ENCODE data around the gene MACROH2A1.

GRCh38 chr5:135312255-135312935 lies 86.6 kb downstream of the MACROH2A1 start:
- no peak for TF ChIP-seq POLR2AphosphoS5 (IDR thresholded peaks at IDR 0.05; ENCODE audit: low read depth, low read length)
- TF ChIP-seq, protein P1, sequence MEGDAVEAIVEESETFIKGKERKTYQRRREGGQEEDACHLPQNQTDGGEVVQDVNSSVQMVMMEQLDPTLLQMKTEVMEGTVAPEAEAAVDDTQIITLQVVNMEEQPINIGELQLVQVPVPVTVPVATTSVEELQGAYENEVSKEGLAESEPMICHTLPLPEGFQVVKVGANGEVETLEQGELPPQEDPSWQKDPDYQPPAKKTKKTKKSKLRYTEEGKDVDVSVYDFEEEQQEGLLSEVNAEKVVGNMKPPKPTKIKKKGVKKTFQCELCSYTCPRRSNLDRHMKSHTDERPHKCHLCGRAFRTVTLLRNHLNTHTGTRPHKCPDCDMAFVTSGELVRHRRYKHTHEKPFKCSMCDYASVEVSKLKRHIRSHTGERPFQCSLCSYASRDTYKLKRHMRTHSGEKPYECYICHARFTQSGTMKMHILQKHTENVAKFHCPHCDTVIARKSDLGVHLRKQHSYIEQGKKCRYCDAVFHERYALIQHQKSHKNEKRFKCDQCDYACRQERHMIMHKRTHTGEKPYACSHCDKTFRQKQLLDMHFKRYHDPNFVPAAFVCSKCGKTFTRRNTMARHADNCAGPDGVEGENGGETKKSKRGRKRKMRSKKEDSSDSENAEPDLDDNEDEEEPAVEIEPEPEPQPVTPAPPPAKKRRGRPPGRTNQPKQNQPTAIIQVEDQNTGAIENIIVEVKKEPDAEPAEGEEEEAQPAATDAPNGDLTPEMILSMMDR (IDR thresholded peaks at IDR 0.05): no peak
- TF ChIP-seq RFX5 (IDR thresholded peaks at IDR 0.05; ENCODE audit: low read length): no peak
- TF ChIP-seq FOXM1 (IDR thresholded peaks at IDR 0.05; ENCODE audit: low read depth): no peak
- no peak for TF ChIP-seq MXI1 (IDR thresholded peaks at IDR 0.05; ENCODE audit: low read depth, low read length)
- TF ChIP-seq TAF1 (IDR thresholded peaks at IDR 0.05; ENCODE audit: borderline replicate concordance, low read depth, low read length): no peak
- TF ChIP-seq FOXJ3 (CRISPR knock-in tag; IDR thresholded peaks at IDR 0.05): no peak
- TF ChIP-seq, protein P2, sequence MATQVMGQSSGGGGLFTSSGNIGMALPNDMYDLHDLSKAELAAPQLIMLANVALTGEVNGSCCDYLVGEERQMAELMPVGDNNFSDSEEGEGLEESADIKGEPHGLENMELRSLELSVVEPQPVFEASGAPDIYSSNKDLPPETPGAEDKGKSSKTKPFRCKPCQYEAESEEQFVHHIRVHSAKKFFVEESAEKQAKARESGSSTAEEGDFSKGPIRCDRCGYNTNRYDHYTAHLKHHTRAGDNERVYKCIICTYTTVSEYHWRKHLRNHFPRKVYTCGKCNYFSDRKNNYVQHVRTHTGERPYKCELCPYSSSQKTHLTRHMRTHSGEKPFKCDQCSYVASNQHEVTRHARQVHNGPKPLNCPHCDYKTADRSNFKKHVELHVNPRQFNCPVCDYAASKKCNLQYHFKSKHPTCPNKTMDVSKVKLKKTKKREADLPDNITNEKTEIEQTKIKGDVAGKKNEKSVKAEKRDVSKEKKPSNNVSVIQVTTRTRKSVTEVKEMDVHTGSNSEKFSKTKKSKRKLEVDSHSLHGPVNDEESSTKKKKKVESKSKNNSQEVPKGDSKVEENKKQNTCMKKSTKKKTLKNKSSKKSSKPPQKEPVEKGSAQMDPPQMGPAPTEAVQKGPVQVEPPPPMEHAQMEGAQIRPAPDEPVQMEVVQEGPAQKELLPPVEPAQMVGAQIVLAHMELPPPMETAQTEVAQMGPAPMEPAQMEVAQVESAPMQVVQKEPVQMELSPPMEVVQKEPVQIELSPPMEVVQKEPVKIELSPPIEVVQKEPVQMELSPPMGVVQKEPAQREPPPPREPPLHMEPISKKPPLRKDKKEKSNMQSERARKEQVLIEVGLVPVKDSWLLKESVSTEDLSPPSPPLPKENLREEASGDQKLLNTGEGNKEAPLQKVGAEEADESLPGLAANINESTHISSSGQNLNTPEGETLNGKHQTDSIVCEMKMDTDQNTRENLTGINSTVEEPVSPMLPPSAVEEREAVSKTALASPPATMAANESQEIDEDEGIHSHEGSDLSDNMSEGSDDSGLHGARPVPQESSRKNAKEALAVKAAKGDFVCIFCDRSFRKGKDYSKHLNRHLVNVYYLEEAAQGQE (IDR thresholded peaks at IDR 0.05; ENCODE audit: low read depth, low read length): no peak
- no peak for TF ChIP-seq EP300 (IDR thresholded peaks at IDR 0.05; ENCODE audit: borderline replicate concordance in 1 of 2, low read depth in 1 of 2, low read length in 1 of 2)
- TF ChIP-seq GABPA (IDR thresholded peaks at IDR 0.05; ENCODE audit: low read depth): no peak
- TF ChIP-seq CHD2 (IDR thresholded peaks at IDR 0.05; ENCODE audit: low read length, partially characterized antibody): no peak

Measured in SK-N-SH (cell line).